Mucosa of stomach (tissue), 1 donor: ENCODE data around the gene USO1.
"Not testable (repeated sequence)": the region's sequence is repeated elsewhere in the genome, so short reads cannot be mapped to it uniquely, and the experiment has no call there.

ENCODE experiments used
- H3K27me3 ChIP-seq: one replicate; pipeline ENCODE4 v1.7.0; 2013; ENCODE audit warnings: mild to moderate bottlenecking, low read length; ENCODE audit not compliant: control insufficient read depth, insufficient read depth
- H3K36me3 ChIP-seq: one replicate; pipeline ENCODE4 v1.7.0; 2013; ENCODE audit warnings: low read length; ENCODE audit not compliant: control insufficient read depth, insufficient read depth
- H3K4me1 ChIP-seq: one replicate; pipeline ENCODE4 v1.7.0; 2013; ENCODE audit warnings: mild to moderate bottlenecking, low read length; ENCODE audit not compliant: control insufficient read depth, insufficient read depth
- H3K4me3 ChIP-seq: one replicate; pipeline ENCODE4 v1.7.0; 2013; ENCODE audit warnings: low read length
- H3K9ac ChIP-seq: one replicate; pipeline ENCODE4 v1.7.0; 2013; ENCODE audit warnings: mild to moderate bottlenecking, low read length, moderate library complexity
- H3K9me3 ChIP-seq: one replicate; pipeline ENCODE4 v1.7.0; 2013; ENCODE audit warnings: mild to moderate bottlenecking, low read length, moderate library complexity; ENCODE audit not compliant: control insufficient read depth
- donor health status: Pancreatic carcinoma.

USO1 gene, protein sequence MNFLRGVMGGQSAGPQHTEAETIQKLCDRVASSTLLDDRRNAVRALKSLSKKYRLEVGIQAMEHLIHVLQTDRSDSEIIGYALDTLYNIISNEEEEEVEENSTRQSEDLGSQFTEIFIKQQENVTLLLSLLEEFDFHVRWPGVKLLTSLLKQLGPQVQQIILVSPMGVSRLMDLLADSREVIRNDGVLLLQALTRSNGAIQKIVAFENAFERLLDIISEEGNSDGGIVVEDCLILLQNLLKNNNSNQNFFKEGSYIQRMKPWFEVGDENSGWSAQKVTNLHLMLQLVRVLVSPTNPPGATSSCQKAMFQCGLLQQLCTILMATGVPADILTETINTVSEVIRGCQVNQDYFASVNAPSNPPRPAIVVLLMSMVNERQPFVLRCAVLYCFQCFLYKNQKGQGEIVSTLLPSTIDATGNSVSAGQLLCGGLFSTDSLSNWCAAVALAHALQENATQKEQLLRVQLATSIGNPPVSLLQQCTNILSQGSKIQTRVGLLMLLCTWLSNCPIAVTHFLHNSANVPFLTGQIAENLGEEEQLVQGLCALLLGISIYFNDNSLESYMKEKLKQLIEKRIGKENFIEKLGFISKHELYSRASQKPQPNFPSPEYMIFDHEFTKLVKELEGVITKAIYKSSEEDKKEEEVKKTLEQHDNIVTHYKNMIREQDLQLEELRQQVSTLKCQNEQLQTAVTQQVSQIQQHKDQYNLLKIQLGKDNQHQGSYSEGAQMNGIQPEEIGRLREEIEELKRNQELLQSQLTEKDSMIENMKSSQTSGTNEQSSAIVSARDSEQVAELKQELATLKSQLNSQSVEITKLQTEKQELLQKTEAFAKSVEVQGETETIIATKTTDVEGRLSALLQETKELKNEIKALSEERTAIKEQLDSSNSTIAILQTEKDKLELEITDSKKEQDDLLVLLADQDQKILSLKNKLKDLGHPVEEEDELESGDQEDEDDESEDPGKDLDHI

DNA sequence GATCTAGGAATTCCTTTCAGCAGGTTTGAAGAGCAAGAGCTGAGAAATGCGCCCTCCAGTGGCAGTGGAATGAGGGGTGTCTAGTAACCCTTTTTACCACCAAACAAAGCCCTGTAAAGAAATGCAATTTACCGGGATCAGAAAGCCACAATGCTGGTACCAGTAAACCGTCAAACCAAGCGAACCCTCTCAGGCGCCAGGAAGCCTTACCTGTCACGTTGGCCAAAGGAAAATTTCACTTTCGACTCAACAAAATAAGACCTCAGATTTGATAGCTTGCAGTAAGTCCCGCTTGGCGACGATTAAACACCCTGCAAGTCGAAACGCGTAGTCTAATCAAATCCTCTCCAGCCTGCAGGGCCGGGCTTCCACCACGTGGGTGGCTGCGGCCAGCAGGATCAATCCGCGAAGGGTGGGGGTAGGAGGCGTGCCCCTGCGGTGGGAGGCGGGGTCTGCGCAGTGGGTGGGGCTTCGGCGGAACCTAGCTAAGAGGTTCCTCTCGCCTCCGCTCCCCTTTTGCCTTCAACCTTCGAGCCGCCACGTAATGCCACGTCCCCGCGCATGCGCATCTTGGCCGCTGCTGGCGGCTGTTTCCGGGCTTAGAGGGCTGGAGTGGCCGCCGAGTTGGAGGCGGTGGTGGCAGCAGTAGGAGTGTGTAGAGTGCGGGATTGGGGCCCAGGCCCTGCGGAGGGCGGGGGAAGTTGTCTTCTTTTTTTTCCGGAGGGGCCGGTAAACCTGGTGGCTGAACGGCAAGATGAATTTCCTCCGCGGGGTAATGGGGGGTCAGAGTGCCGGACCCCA is at the start of gene USO1:
USO1 (plus strand) TSS at position 512 of the 801 bp plus-strand sequence; CDS start at position 755, 243 bp downstream.
- H3K27me3 ChIP-seq: no peaks in the 10 kb centered on the region
- no peaks in the 10 kb centered on the region for H3K36me3 ChIP-seq
- peak within 1 kb of the TSS; percentile 100 for H3K9ac ChIP-seq
- peaks cover 13% of the 10 kb centered on the region for H3K4me1 ChIP-seq
- peak within 1 kb of the TSS; percentile 97 for H3K4me3 ChIP-seq
- no peaks in the 10 kb centered on the region for H3K9me3 ChIP-seq

DNA sequence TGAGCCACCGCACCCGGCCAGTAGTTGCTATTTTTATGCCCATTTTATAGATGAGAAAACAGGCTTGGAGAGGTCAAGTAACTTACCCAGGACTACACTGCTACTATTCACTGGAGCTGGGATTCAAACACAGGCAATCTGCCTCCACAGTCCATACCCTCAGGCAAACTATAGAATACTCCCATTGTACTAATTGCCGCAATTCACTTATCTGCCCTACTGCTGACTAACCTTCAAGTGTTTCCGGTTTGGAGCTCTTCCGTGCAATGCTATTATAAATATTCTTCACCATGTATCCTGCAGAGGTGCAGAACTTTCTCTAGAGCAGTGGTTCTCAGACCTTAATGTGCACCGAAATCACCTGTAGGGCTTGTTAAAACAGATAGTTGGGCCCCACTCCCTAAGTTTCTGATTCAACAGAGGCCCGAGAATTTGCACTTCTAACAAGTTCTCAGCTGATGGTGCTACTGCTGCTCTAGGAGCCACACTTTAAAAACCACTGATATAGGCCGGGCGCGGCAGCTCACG is 49.3 kb upstream of the USO1 start:
- Histone ChIP-seq H3K9me3 (no peaks in the 10 kb centered on the region), H3K9ac (no peak overlapping the region), H3K4me1 (peaks cover 16% of the 10 kb centered on the region), H3K27me3 (no peaks in the 10 kb centered on the region), H3K4me3 (no peak overlapping the region), H3K36me3 (no peaks in the 10 kb centered on the region)

DNA sequence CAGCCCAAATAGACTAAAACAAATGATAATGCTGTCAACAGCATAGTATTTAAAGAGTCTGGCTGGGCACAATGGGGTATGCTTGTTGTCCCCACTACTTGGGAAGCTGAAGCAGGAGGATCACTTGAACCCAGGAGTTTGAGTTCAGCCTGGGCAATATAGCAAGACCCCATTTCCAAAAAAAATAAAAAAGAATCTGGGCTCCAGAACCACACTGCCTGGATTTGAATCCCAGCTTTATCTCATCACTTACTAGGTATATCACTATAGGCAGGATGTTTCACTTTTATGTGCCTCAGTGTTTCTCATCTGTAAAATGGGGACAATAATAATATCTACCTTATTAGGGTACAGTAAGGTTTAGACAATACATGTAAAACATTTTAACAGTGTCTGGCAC is 45.9 kb upstream of the USO1 start:
- H3K4me3 ChIP-seq: no peak overlapping the region
- H3K27me3 ChIP-seq: no peaks in the 10 kb centered on the region
- no peaks in the 10 kb centered on the region for H3K36me3 ChIP-seq

DNA sequence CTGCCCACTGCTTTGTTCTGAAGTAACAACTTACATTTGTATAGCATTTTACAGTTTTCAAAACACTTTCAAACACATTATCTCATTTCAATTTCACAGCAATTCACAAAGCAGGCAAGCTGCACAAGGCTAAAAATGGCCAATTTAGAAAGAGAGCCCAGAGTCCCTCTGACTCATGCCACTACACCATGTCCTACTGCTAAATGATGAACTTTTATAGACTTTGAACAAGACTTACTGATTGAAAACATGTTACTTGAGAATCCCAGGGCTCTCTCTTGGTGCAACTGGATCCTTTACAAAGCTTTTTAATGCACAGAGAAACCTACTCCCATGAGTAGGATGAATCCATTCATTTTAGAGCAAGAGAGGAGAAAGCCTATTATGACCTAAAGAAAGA is 45.4 kb upstream of the USO1 start:
- peaks cover 5% of the 10 kb centered on the region for H3K4me1 ChIP-seq
- H3K4me3 ChIP-seq: no peak overlapping the region
- H3K36me3 ChIP-seq: no peaks in the 10 kb centered on the region
- no peak overlapping the region for H3K9ac ChIP-seq
- H3K27me3 ChIP-seq: no peaks in the 10 kb centered on the region
- no peaks in the 10 kb centered on the region for H3K9me3 ChIP-seq

More for the DNA sequence above, 45.9 kb upstream of the USO1 start:
- H3K9me3 ChIP-seq: no peaks in the 10 kb centered on the region
- peaks cover 8% of the 10 kb centered on the region for H3K4me1 ChIP-seq
- no peak overlapping the region for H3K9ac ChIP-seq

DNA sequence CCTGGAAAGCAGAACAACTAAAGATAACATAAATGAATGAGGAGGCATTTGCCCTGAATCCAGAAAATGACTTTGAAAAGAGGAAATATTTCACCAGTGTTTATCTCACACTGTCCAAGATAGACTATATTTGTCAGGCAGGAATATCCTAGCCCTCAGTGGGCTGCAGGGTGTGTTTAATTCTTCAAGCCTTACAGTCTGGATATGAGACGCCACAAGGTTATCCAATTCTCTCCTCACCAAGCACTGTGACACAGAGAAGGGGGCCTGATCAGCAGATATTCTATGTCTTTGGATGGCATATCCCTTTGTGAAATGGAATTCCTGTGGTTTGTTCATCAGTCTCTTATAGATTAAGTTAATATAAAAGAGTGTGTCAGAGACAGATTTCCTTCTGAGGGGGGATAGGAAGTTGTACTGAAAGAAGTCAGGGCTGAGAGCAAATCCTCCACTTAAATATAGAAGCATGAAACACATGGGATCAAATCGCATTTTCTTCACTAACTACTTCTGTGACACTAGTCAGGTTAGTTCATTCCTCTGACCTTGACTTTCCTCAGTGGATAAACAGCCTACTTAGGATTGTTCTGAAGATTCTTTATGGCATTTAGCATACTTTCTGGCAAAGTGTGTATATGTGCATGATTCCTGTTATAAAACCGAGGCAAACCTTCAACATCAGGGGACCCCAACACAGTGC is 44.4 kb upstream of the USO1 start:
- Histone ChIP-seq H3K27me3 (no peaks in the 10 kb centered on the region), H3K4me1 (no peaks in the 10 kb centered on the region), H3K9me3 (no peaks in the 10 kb centered on the region), H3K36me3 (no peaks in the 10 kb centered on the region), H3K9ac (no peak overlapping the region), H3K4me3 (no peak overlapping the region)

DNA sequence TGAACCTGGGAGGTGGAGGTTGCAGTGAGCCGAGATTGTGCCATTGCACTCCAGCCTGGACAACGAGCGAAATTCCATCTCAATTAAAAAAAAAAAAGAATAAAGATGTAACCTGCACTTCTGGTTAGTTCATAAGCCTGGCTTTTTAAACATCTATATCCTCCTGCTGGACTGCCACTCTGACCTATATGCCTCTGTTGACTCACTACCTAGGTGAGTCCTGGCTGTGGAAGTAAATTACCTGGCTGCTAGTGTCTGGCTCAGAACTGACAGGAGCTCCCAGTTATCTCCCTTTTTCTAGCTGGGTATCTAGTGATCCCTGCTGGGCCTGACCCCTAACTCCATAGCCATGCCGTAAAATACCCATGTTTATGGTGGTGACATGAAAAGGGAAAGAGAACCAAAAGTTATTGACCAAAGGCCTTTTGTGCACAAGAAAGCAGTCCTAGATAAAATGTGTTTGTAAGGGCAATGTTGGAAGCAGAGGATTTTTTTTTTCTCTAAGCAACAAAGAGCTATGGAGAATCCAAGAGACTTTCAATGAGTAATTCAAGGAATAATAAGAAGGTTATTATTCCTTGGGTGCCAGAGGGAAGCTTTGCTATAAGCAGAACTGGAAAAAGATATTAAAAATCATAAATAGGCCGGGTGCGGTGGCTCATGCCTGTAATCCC is 40.8 kb upstream of the USO1 start:
- no peaks in the 10 kb centered on the region for H3K9me3 ChIP-seq
- H3K9ac ChIP-seq: no peak overlapping the region
- no peak overlapping the region for H3K4me3 ChIP-seq
- H3K36me3 ChIP-seq: no peaks in the 10 kb centered on the region
- H3K27me3 ChIP-seq: no peaks in the 10 kb centered on the region
- H3K4me1 ChIP-seq: no peaks in the 10 kb centered on the region

DNA sequence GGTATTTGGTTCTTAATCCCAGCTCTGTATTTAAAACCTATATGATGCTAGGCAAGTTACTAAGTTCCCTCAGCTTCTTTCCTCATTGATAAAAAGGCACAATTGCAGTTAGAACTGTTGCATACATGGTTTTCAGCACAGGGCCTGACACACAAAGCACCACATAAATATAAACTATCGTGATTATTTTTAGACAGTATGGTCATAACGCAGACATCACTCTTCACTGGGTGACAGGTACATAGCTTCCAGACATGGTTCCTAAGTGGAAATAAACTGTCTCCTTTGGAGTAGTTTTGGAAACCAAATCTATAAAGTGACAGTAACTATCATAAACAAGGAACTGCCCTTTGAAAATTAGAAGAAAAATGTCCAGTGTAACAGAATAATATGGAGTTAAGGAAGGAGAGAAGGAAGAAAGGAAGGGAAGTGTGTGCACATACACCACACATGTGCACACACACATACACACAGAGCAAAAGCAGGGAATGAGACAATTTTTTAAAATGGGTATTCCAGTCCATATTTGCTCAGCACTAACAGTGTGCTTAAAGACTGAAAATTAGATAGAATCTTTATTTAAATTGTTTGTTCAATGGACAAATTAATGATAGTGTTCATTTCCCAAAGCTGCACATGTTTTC is 38.7 kb upstream of the USO1 start:
- Histone ChIP-seq H3K4me3 (no peak overlapping the region), H3K9me3 (no peaks in the 10 kb centered on the region), H3K9ac (no peak overlapping the region), H3K36me3 (no peaks in the 10 kb centered on the region), H3K4me1 (no peaks in the 10 kb centered on the region), H3K27me3 (no peaks in the 10 kb centered on the region)

DNA sequence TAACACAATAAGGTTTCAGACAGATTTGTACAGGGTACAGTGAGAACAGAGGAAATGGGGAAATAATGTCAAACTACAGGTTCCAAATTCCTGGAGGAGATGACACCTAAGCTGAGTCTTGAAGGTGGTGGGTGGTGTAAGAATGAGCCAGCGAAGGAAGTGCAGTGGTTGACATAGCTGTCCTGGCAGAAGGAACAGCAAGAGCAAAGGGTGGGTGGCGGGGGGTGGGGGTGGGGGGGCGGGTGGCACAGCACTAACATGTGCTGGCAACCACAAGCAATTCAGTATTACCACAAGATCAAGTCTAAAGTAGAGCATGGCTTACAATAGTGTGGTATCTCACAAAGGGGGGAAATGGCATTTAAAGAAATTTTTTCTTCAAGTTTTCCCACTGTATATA is 38.0 kb upstream of the USO1 start:
- H3K36me3 ChIP-seq: no peaks in the 10 kb centered on the region
- H3K4me3 ChIP-seq: no peak overlapping the region
- H3K27me3 ChIP-seq: no peaks in the 10 kb centered on the region
- H3K9ac ChIP-seq: no peak overlapping the region
- H3K4me1 ChIP-seq: no peaks in the 10 kb centered on the region
- no peaks in the 10 kb centered on the region for H3K9me3 ChIP-seq

DNA sequence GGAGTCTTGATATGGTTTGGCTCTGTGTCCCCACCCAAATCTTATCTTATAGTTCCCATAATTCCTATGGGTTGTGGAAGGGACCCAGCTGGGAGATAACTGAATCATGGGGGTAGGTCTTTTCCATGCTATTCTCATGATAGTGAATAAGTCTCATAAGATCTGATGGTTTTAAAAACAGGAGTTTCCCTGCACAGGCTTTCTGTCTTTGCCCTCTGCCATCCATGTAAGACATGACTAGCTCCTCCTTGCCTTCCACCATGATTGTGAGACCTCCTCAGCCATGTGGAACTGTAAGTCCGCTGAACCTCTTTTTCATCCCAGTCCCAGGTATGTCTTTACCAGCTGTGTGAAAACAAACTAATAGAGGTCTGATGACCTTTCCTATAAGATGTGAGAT is 37.3 kb upstream of the USO1 start:
- H3K36me3 ChIP-seq, H3K9me3 ChIP-seq, H3K9ac ChIP-seq, H3K27me3 ChIP-seq, H3K4me1 ChIP-seq, H3K4me3 ChIP-seq: not testable (repeated sequence)

DNA sequence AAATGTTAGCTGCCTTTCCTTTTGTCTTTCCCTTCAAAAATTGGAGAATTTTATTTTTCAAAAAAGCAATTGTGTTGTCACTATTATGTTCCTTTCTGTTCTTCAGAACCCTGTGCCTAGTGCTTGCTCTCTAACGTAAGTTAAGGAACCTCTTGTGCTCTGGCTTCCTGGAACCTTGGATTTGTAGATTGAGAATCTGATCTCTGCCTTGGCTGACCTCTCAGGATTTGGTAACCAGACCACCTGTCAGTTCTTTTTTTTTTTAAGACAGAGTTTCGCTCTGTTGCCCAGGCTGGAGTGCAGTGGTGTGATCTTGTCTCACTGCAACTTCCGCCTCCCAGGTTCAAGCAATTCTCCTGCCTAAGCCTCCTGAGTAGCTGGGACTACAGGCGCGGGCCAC is 32.3 kb upstream of the USO1 start:
- H3K27me3 ChIP-seq, H3K4me1 ChIP-seq, H3K9me3 ChIP-seq, H3K4me3 ChIP-seq, H3K9ac ChIP-seq, H3K36me3 ChIP-seq: not testable (repeated sequence)
